Measurements from ENCODE around the gene SLC22A24. TPM values are rescaled to one million over a fixed set of nuclear protein-coding genes. Genes with fewer than 3 reads are reported as not detected.

SLC22A24 gene
- total RNA-seq, 2 donors from 2014 or later = not detected

DNA sequence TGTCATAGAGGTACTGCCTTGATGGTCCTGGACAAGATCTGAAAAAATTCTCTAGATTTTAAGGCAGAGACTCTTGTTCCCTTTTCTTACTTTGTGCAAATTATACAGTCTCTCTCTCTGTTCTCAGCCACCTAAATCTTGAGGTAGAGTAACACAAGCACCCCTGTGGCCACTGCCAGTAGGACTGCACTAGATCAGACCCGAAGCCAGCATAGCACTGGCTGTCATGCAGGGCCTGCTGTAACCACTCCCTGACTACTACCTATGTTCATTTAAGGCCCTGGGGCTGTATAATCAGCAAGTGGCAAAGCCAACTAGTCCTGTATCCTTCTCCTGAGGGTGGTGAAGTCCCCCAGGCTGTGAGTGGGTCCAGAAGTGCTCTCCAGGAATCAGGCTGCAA lies 11.8 kb upstream of the SLC22A24 start:
- no peak overlapping the region for H3K4me3 ChIP-seq
- DNase-seq (ENCODE audit: low spot score) = no peak
- no peak for TF ChIP-seq POLR2A (IDR thresholded peaks at IDR 0.05)
- TF ChIP-seq, protein P1, sequence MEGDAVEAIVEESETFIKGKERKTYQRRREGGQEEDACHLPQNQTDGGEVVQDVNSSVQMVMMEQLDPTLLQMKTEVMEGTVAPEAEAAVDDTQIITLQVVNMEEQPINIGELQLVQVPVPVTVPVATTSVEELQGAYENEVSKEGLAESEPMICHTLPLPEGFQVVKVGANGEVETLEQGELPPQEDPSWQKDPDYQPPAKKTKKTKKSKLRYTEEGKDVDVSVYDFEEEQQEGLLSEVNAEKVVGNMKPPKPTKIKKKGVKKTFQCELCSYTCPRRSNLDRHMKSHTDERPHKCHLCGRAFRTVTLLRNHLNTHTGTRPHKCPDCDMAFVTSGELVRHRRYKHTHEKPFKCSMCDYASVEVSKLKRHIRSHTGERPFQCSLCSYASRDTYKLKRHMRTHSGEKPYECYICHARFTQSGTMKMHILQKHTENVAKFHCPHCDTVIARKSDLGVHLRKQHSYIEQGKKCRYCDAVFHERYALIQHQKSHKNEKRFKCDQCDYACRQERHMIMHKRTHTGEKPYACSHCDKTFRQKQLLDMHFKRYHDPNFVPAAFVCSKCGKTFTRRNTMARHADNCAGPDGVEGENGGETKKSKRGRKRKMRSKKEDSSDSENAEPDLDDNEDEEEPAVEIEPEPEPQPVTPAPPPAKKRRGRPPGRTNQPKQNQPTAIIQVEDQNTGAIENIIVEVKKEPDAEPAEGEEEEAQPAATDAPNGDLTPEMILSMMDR (IDR thresholded peaks at IDR 0.05) = no peak
- no peak for TF ChIP-seq POLR2AphosphoS5 (IDR thresholded peaks at IDR 0.05)
- intact Hi-C loops (cut with DNase I) = no loop called here
- WGBS = 57% methylated on average over 1 of the region's 1 CpG
- H3K36me3 ChIP-seq = no peaks in the 10 kb centered on the region
- no peaks in the 10 kb centered on the region for H3K9me3 ChIP-seq
- H3K27me3 ChIP-seq (replicated peaks; ENCODE audit: insufficient read depth) = peaks cover 4% of the 10 kb centered on the region
- H3K27ac ChIP-seq = no peak overlapping the region
- H3K4me1 ChIP-seq (replicated peaks) = no peaks in the 10 kb centered on the region

DNA sequence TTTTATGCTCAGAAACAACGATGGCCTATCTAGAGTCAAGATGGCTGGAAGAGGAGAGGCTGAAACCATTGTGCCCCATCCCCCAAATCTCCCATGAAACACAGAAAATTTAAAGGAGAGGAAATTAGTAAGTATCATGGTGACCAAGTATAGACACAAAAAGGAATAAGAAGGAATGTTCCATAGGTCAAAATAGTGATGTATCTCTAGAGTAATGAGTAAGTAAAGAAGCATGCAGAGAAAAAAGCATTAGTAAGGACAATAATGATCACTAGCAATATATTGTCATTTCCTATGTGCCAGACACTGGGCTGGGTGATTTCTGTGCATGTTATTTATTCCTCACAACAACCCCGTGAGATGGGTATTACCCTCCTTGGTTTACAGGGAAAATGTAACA lies 2.6 kb upstream of the SLC22A24 start:
- Histone ChIP-seq H3K36me3 (no peaks in the 10 kb centered on the region), H3K9me3 (no peaks in the 10 kb centered on the region), H3K27ac (no peak overlapping the region), H3K4me3 (no peak overlapping the region), H3K4me1 (replicated peaks) (no peaks in the 10 kb centered on the region), H3K27me3 (replicated peaks; ENCODE audit: insufficient read depth) (no peaks in the 10 kb centered on the region)
- no peak for DNase-seq (ENCODE audit: low spot score)
- TF ChIP-seq, protein P1 (IDR thresholded peaks at IDR 0.05) = no peak
- TF ChIP-seq POLR2A (IDR thresholded peaks at IDR 0.05) (no peak), POLR2AphosphoS5 (IDR thresholded peaks at IDR 0.05) (no peak)
- intact Hi-C loops (cut with DNase I) = no loop called here
- WGBS = 90% methylated on average over 2 of the region's 2 CpGs

DNA sequence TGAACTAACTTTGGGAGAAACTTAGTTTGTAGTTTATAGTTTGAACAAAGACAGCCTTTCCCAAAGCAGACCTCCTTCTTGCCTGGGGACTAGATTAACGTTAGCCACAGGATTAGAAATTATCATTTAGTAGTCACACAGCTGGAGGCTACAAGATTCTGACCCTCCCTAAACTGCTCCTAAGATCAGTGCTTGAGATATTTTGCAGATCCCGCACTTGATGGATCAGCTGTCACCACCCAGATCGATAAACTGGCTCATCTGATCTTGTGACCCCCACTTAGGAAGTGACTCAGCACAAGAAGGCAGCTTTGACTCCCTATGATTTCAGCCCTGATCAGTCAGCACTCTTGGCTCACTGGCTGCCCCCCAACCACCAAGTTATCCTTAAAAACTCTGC lies 1.6 kb downstream of the SLC22A24 start:
- H3K4me1 ChIP-seq (replicated peaks) = no peaks in the 10 kb centered on the region
- 58% methylated on average over 3 of the region's 3 CpGs for whole genome bisulfite sequencing
- H3K27ac ChIP-seq = no peak overlapping the region
- DNase-seq (ENCODE audit: low spot score) = no peak
- TF ChIP-seq POLR2A (IDR thresholded peaks at IDR 0.05) = no peak
- no peak for TF ChIP-seq POLR2AphosphoS5 (IDR thresholded peaks at IDR 0.05)
- TF ChIP-seq, protein P1 (IDR thresholded peaks at IDR 0.05) = no peak
- no peaks in the 10 kb centered on the region for H3K27me3 ChIP-seq (replicated peaks; ENCODE audit: insufficient read depth)
- intact Hi-C loops (cut with DNase I) = no loop called here
- no peaks in the 10 kb centered on the region for H3K36me3 ChIP-seq
- no peaks in the 10 kb centered on the region for H3K9me3 ChIP-seq
- H3K4me3 ChIP-seq = no peak overlapping the region

DNA sequence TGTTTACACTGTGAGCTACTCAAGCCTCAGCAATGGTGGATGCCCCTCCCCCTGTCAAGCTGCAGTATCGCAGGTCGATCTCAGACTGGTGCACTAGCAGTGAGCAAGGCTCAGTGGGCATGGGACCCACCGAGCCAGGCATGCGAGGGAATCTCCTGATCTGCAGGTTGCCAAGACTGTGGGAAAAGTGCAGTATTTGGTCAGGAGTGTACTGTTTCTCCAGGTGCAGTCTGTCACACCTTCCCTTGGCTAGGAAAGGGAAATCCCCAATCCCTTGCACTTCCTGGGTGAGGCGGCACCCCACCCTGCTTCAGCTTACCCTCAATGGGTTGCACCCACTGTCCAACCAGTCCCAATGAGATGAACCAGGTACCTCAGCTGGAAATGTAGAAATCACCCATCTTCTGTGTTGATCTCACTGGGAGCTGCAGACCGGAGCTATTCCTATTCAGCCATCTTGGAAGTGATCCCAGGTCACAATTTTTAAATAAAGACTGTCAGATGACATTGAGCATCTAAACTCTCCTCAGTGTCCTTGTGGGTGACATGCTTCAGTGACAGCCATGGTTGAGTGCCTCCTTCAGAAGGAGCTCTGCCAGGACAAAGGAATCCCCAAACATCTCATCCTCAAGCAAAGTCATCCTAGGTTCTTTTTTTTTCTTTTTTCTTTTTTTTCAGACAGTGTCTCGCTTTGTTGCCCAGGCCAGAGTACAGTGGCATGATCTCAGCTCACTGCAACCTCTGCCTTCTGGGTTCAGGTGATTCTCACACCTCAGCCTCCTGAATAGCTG lies 10.8 kb downstream of the SLC22A24 start:
- no peak for DNase-seq (ENCODE audit: low spot score)
- TF ChIP-seq POLR2AphosphoS5 (IDR thresholded peaks at IDR 0.05) (no peak), POLR2A (IDR thresholded peaks at IDR 0.05) (no peak)
- TF ChIP-seq, protein P1 (IDR thresholded peaks at IDR 0.05) = no peak
- Histone ChIP-seq H3K9me3 (no peaks in the 10 kb centered on the region), H3K36me3 (no peaks in the 10 kb centered on the region), H3K4me3 (no peak overlapping the region), H3K4me1 (replicated peaks) (no peaks in the 10 kb centered on the region), H3K27ac (no peak overlapping the region), H3K27me3 (replicated peaks; ENCODE audit: insufficient read depth) (no peaks in the 10 kb centered on the region)
- intact Hi-C loops (cut with DNase I) = no loop called here
- 59% methylated on average over 7 of the region's 7 CpGs for WGBS

DNA sequence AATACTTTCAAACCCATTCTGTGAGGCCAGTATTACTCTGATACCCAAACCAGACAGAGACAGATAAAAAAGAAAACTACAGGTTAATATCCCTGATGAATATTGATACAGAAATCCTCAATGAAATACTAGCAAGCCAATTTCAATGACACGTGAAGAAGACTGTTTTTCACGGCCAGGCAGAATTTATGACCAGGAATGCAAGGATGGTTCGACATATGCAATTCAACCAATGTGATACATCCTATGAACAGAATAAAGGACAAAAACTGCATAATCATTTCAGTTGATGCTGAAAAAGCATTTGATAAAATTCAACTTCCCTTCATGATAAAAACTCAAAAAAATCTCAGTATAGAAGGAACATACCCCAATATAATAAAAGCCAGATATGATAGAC lies 44.5 kb downstream of the SLC22A24 start:
- no peak for DNase-seq (ENCODE audit: low spot score)
- TF ChIP-seq, protein P1 (IDR thresholded peaks at IDR 0.05) = no peak
- TF ChIP-seq POLR2A (IDR thresholded peaks at IDR 0.05) (no peak), POLR2AphosphoS5 (IDR thresholded peaks at IDR 0.05) (no peak)
- Histone ChIP-seq H3K4me3 (no peak overlapping the region), H3K27ac (no peak overlapping the region), H3K36me3 (no peaks in the 10 kb centered on the region), H3K27me3 (replicated peaks; ENCODE audit: insufficient read depth) (no peaks in the 10 kb centered on the region), H3K4me1 (replicated peaks) (no peaks in the 10 kb centered on the region), H3K9me3 (no peaks in the 10 kb centered on the region)
- intact Hi-C loops (cut with DNase I) = no loop called here
- 72% methylated on average over 3 of the region's 3 CpGs for WGBS

Measured in prostate gland (tissue), 2 donors.